NT2/D1 (cell line): ENCODE results near the gene KCNN1.

Experiments used
- YY1 ChIP-seq: IDR thresholded peaks from 2 replicates; pipeline ENCODE4 v1.6.1; 2011; ENCODE audit not compliant: insufficient read length, insufficient read depth
- ZNF274 ChIP-seq: IDR thresholded peaks from 2 replicates; pipeline ENCODE4 v1.6.1; 2011; ENCODE audit warnings: mild to moderate bottlenecking, low read depth, low read length

DNA sequence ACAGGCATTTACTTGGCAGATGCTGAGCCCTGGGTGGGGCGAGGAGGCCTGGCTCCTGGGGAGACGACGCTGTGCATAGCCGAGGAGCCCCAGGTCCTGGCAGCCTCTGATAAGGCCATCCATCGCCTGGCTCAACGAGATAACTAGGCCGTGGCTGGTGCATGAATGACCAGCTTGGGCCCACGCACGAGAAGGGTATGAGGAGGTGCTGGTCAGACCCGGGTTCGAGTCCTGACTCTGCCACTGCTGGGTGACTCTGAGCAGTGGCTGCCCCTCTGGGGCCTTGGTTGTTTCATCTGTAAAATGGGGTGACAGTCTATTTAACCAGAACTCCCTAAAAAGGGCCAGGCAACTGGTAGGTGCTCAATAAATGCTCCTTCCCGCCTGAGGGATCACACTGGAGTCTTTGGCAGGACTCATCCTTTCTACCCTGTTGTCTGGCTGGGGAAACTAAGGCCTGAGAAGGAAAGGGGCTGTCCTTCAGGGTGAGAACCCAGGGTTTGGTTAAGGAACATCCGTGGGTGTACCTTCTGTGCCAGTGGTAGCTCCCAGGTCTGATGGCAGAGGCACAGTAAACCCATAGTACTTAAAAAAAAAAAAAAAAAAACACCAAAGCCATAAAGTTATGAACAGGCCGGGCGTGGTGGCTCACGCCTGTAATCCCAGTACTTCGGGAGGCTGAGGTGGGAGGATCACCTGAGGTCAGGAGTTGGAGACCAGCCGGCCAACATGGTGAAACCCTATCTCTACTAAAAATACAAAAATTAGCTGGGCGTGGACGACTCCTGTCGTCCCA is 33.0 kb downstream of the KCNN1 start:
- TF ChIP-seq YY1 (no peak), ZNF274 (no peak)
